SW 1271 (cell line): ENCODE results near the gene LGALS7.
"Not testable (repeated sequence)": the region's sequence is repeated elsewhere in the genome, so short reads cannot be mapped to it uniquely, and the experiment has no call there.

Experiments
- DNase-seq, 2 experiments: peaks; one replicate each; lab custom pipeline; 2025; lab: John Stamatoyannopoulos, UW

The LGALS7 gene

DNA sequence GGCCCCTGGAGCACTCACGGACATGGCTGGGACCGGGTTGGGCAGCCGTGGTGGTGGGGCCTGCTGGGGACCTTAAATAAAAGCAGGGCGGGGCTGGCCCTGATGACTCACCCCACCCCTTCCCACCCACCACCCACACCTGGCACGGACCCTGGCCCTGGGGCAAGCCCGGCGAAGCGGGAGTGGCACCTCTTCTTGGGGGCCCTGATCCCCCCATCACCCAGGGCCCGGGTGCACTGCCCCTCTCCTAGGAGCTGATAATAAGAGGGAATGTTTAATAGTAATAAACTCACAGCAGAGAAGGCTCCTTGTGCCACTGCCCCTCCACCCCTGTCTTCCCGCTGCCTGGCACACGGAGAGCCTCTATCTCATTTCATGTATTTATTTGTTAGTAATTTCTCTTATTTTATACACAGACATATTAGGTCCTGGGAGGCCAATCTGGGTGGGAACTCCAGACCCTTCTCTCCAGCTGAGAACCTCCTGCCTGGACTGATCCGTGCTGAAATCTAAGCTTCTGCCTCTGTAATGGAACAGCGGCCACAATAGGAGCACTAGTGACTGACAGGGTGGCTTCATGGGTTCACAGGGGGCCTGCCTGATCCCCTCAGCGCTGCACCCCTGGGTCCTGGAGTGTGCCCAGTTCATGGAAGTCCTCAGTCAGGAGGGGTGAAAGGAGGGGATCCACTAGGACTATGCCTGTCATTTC is at the start of gene LGALS7:
LGALS7 (minus strand) TSS at position 49 of the 709 bp plus-strand sequence; CDS start at position 24, 25 bp downstream.
- no peak for DNase-seq

DNA sequence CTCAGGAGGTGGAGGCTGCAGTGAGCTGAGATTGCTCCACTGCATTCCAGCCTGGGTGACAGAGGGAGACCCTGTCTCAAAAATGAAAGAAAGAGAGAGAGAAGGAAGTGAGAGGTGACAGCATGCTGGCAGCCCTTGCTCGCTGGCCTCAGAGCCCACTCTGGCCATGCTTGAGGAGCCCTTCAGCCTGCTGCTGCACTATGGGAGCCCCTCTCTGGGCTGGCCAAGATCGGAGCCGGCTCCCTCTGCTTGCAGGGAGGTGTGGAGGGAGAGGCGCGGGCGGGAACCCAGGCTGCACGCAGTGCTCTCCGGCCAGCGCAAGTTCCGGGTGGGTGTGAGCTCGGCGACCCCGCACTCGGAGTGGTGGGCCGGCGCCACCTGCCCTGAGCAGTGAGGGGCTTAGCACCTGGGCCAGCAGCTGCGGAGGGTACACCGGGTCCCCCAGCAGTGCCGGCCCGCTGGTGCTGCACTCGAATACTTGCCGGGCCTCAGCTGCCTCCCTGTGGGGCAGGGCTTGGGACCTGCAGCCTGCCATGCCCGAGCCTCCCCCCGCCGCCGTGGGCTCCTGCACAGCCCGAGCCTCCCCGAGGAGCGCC is 48.0 kb upstream of the LGALS7 start:
- not testable (repeated sequence) for DNase-seq

GRCh38 chr19:38819231-38819920 is 46.1 kb upstream of the LGALS7 start:
- no peak for DNase-seq

DNA sequence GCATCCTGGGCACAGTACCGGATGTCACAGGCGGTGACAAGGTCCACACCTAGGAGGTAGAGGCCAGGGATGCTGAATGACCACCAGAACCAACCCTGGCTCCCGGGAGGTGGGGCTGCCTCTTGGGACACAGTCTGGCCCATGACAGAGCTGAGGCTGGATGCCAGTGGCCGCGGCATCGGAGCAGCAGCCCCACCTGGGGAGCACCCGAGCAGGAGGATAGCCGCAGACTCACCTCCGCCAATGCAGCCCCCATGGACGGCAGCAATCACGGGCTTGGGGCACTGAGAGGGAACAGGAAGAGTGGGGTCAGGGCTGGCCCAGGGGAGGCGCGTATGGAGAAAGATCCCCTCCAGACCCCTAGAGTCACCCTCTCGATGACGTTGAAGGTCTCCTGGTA is 43.8 kb upstream of the LGALS7 start:
- DNase-seq = no peak

- no peak for DNase-seq
Measured at GRCh38 chr19:38816131-38816750, 42.9 kb upstream of the LGALS7 start.

DNA sequence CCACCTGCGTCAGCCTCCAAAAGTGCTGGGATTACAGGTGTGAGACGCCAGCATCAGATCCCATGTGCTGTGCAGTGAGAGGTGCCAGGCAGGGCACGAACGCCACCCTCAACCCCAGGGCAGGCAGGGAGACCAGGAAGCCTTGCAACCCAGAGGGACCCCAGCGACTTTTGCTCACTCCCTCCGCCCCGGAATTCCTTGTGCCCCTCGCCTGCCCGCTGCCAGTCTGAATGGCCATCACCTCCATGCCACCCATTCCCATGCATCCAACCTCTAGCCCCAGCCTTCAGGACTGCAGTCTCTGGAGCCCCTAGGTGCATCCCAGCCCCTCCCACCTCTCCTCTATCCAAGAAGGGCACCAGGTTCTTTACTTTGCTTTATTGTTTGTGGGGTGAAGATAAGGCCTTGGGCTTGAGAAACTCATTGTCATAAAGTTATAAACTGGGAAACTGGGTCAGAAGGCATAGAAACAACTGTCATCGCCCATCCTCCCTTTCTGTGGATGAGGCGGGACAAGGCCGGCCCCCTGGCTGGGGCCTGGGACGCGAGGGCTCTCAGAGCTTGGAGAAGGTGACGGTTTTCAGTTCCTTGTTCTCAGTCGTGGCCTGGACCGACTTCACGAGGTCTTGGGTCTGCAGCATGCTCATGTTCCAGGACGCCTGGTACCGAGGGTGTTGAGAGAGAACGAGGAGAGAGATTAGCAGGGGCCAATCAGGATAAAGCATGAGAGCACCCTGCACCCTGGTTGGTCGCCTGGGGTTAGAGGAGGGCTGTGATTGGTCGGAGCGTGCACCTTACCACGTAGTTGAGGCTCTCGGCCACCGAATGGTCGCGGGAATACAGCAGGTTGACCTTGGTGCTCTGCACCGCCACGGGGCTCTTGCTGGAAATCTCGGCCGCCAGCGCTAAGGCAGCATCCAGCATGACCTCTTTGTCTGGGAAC is 42.0 kb upstream of the LGALS7 start:
- DNase-seq = no peak

DNA sequence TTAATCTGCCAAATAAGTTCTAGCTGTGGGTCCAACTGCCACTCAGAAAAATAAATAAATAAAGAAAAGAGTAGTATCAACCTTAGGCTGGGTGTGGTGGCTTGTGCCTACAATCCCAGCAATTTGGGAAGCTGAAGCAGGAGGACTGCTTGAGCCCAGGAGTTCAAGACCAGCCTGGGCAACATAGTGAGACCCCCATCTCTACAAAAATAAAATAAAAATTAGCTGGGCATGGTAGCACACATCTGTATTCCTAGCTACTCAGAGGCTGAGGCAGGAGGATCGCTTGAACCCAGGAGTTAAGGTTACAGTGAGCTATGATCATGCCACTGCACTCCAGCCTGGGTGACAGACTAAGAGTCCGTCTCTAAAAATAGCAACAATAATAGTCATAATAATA is 40.6 kb upstream of the LGALS7 start:
- not testable (repeated sequence) for DNase-seq

DNA sequence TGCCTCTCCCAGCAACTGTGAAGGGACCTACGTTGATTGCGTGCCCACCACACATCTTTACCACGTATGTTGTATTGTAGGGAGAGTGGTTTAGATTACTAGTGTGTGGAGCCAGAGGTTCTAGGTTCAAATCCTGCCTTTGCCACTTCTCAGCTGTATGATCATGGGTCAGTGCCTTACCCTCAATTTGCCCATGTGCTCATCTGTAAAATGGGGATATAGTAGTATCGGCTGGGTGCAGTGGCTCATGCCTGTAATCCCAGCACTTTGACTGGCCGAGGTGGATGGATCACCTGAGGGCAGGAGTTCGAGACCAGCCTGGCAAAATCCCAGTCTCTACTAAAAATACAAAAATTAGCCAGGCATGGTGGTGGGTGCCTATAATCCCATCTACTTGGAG is 40.0 kb upstream of the LGALS7 start:
- no peak for DNase-seq

DNA sequence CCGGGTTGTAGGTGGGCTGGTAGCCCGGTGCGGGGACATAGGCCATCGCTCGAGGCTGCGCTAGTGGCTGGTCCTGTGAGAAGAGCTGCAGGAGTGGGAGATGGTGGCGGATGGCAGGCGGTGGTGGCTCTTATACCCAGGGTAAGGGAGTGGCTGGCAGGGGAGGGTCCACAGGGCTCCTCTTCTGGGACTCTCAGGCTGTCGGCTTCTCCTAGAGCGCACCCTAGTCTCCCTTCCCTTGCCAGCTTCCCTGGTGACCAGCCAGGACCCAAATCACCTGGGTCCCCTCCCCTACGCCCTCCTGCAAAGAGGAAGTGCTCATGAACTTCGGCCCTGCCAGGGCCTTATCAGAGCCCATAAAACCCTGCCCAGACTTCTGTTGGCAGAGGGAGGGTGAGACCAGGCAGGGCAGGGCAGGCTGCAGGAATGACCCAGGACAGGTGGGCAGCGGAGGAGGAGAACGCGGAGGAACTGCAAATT is 39.6 kb upstream of the LGALS7 start, which contains the start of gene LGALS4:
LGALS4 (minus strand) TSS at position 105 of the 480 bp plus-strand sequence; CDS start at position 46, 59 bp downstream.
- no peak for DNase-seq

DNA sequence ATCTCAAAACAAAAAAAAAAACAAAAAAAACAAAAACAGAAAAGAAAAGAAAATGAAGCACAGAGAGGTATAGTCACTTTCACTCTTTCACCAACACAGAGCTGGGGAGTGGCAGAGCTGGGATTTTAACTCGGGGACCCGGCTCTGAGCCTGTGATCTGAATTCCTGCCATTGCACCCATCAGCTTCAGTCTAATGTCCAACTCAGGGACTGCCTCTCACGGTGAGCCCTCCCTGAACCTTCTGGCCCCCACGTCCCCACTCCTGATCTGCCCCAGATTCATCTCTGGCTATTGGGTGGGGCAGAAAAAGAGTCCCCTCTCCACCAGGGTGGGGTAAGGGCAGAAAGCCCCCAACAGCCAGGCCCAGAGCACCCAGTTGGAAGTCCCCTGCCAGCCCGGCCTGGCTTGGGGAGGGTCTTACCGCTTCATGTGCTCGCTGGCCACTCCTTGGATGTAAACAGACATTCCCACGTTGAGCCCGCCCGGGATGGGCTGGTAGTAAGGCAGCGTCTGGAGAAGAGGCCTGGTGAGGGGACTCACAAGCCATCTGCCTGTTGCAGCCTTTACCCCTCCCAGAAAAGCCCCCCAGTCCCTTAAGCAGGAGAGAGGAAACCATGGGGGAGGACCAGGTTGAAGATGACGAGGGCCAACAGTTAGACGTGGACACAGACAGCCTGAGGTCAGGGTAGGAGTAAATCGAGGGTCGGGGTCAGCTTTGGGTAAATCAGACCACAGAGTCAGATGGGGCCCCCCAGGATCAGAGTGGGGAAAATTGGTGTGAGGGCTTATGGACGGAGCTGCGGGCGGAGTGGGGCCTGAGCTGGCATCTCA is 38.9 kb upstream of the LGALS7 start:
- DNase-seq = no peak

- DNase-seq = no peak
Measured at GRCh38 chr19:38809592-38810252, 36.4 kb upstream of the LGALS7 start.

DNA sequence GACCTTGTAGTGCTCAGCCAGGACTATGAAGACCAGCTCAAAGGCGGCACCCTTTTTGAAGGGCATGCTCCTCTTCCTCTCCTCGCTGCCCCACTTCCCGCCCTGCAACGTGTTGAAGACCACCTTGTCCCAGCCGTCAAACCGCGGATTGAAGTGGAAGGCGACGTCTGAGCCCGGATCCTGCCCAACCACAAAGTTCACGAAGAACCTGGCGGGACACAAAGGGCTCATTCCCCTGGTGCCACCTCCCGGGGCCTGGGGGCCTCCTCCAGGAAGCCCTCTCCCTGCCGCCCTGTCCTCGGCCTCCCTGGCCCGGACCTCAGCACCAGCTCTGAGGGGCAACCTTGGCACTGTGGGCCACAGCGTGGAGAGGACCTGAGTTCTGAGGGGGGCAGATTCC is 35.4 kb upstream of the LGALS7 start:
- no peak for DNase-seq

- DNase-seq = not testable (repeated sequence)
Measured at GRCh38 chr19:38807374-38808098, 34.2 kb upstream of the LGALS7 start.

GRCh38 chr19:38806371-38806770 is 33.1 kb upstream of the LGALS7 start:
- DNase-seq = no peak

- DNase-seq = no peak
Measured at GRCh38 chr19:38805180-38805579, 31.9 kb upstream of the LGALS7 start.

GRCh38 chr19:38803543-38803942 is 30.2 kb upstream of the LGALS7 start:
- DNase-seq = no peak

DNA sequence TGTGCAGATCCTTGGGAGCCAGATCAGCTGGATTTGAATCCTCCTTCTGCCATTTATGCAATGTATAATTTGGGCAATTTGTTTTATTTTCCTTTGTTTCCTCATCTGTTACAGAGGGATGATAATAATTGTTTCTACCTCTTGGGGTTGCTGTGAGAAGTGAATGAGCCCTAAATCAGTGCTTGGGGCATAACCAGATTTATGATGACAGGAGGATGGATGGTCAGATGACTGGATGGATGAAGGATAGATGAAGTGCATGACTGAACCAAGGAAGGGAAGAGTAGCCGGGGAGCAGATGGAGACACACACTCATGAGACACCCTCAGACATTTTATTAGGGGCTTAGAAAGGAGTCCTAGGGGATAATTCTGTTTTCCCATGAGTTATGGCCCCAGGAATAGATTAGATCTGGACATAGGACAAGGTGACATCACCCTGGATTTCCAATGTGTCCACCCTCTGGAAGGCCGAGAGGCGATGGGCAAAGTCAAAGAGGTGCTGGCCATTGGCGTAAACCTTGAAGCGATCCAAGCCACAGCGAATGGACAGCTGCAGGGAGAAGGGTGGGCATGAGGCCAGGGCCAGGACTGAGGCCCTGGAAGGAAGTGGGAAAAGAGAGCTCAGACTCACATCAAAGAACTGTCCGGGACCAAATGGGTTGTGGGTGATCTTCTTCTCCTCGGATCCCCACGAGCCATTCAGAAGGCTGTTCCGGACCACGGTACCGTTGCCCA is 28.2 kb upstream of the LGALS7 start:
- no peak for DNase-seq

- no peak for DNase-seq
Measured at GRCh38 chr19:38800577-38801347, 27.4 kb upstream of the LGALS7 start.
